BJ (cell line): Measurements from ENCODE around the gene RABGAP1L. TPM values are rescaled to one million over a fixed set of nuclear protein-coding genes. Genes with fewer than 3 reads are reported as not detected.

Experiments
- CTCF ChIA-PET: fragments of 350-600 bp; formaldehyde crosslinking; extraction: SDS; loops from one replicate; lab custom pipeline; 2021; ENCODE audit warnings: antibody characterized with exemption, inconsistent platforms; lab: Yijun Ruan, JAX
- POLR2A ChIA-PET: fragments of 300-600 bp; sonication (Branson Sonifier 250); formaldehyde crosslinking; extraction: SDS; loops from one replicate; lab custom pipeline; 2021; ENCODE audit warnings: antibody characterized with exemption; lab: Charles Lee
- DNase-seq: peaks from one replicate; pipeline ENCODE4 v3.0.0-alpha.2; 2011; ENCODE audit warnings: low read depth
- H3K27me3 ChIP-seq: 2 replicates; pipeline ENCODE4 v1.6.0; 2011; ENCODE audit warnings: low read length; ENCODE audit not compliant: control insufficient read depth, insufficient read depth
- H3K36me3 ChIP-seq: 2 replicates; pipeline ENCODE4 v1.5.1; 2011; ENCODE audit warnings: low read length; ENCODE audit not compliant: control insufficient read depth, insufficient read depth
- H3K4me3 ChIP-seq: 2 replicates; pipeline ENCODE4 v1.5.1; 2011; ENCODE audit warnings: low read depth, mild to moderate bottlenecking, control low read depth, low read length
- CTCF ChIP-seq: IDR thresholded peaks from 2 replicates; pipeline ENCODE4 v1.5.1; 2011; ENCODE audit warnings: low read depth, mild to moderate bottlenecking, control low read depth, inconsistent platforms, low read length, moderate library complexity; ENCODE audit not compliant: insufficient read depth
- polyA plus RNA-seq: library from polyadenylated mRNA; depleted of rRNA; stranded (reverse); fragments of >200 nt; gene quantifications from 2 replicates; pipeline ENCODE4 v1.2.3, GENCODE V29; 2011

Gene RABGAP1L
- polyA plus RNA-seq, 1 experiment = 15.9 TPM

GRCh38 chr1:174740249-174740968 lies 581.1 kb downstream of the RABGAP1L start:
- Histone ChIP-seq H3K27me3 (no peaks in the 10 kb centered on the region), H3K36me3 (no peaks in the 10 kb centered on the region), H3K4me3 (no peak overlapping the region)
- POLR2A ChIA-PET = no interaction called here
- CTCF ChIA-PET = interaction anchor here (1.1 to 2.1 kb wide), 2 partner anchors 477 to 1997 kb away, joined by 3 to 14 read pairs; no protein-coding TSS in a partner anchor
- TF ChIP-seq CTCF = no peak
- DNase-seq = no peak

GRCh38 chr1:174742805-174743653 lies 583.7 kb downstream of the RABGAP1L start:
- ChIA-PET CTCF (interaction anchor here (0.6 to 7.5 kb wide), 5 partner anchors 19 to 1221 kb away, joined by 3 to 84 read pairs (median 3); no protein-coding TSS in a partner anchor), POLR2A (no interaction called here)
- no peak for DNase-seq
- Histone ChIP-seq H3K27me3 (no peaks in the 10 kb centered on the region), H3K36me3 (no peaks in the 10 kb centered on the region), H3K4me3 (no peak overlapping the region)
- TF ChIP-seq CTCF = no peak

GRCh38 chr1:174743654-174744561 lies 584.6 kb downstream of the RABGAP1L start:
- peak; percentile 62 for TF ChIP-seq CTCF
- CTCF ChIA-PET = interaction anchor here (0.6 to 7.5 kb wide), 10 partner anchors 10 to 1220 kb away, joined by 3 to 84 read pairs (median 3); no protein-coding TSS in a partner anchor
- H3K27me3 ChIP-seq = no peaks in the 10 kb centered on the region
- H3K36me3 ChIP-seq = no peaks in the 10 kb centered on the region
- H3K4me3 ChIP-seq = no peak overlapping the region
- no peak for DNase-seq
- POLR2A ChIA-PET = no interaction called here

GRCh38 chr1:174744886-174745285 lies 585.6 kb downstream of the RABGAP1L start:
- TF ChIP-seq CTCF = no peak
- Histone ChIP-seq H3K27me3 (no peaks in the 10 kb centered on the region), H3K36me3 (no peaks in the 10 kb centered on the region), H3K4me3 (no peak overlapping the region)
- POLR2A ChIA-PET = no interaction called here
- CTCF ChIA-PET = interaction anchor here (1.0 to 7.5 kb wide), 5 partner anchors 9 to 499 kb away, joined by 3 to 84 read pairs (median 4); no protein-coding TSS in a partner anchor
- no peak for DNase-seq
